ENCODE results near the gene CRYBB3.

DNA sequence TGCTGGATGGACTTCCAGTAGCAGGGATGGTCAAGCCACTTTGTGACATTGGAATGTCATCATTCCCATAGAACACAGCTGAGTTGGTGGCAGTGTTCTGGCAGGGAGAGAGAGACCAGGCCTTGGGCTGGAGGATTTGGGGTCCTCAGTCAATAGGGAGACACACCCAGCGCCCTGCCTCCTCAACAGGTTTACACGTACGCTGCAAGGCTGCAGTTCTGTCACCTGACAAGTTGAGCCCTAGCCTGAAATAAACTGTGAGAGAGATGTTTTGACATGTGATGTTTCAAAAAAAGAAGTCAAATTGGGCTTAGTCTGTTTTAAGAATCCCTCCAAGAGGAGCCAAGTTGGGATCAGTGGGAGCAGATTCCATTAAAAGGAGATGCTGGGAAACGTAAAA lies 42.9 kb upstream of the CRYBB3 start:
- no peak for TF ChIP-seq EZH2phosphoT487 (IDR thresholded peaks at IDR 0.05; ENCODE audit: low read depth)
- TF ChIP-seq CTCF (IDR thresholded peaks at IDR 0.05; ENCODE audit: low read depth, low read length), result no peak

All from OCI-LY3 (cell line).